HG02970 (cell line): ENCODE results near the gene ISM2.

Experiments
- ATAC-seq: cut with Tn5 transposase; IDR thresholded peaks from one replicate; pipeline ENCODE4 v1.9.1; 2021; ENCODE audit warnings: mild to moderate bottlenecking, moderate library complexity, moderate number of reproducible peaks; ENCODE audit not compliant: unreplicated experiment, low FRiP score

The ISM2 gene

GRCh38 chr14:77470224-77470870 is 28.3 kb downstream of the ISM2 start:
- no peak for ATAC-seq

GRCh38 chr14:77469539-77469938 is 29.1 kb downstream of the ISM2 start:
- ATAC-seq = no peak

DNA sequence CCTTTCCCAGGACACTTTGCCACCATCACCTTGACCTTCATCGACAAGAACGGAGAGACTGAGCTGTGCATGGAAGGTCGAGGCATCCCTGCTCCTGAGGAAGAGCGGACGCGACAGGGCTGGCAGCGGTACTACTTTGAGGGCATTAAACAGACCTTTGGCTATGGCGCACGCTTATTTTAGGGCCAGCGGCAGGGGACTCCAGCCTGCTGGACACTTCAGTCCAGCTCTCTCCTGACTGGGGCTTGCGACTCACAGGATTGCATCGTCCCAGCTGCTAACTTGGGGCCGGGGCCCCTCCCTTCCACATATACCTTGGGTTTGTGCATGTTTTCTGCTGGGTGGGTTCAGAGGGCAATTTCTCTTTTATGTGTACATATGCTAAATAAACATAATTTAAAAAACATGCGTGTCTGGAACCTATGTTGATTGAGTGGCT is 29.5 kb downstream of the ISM2 start:
- no peak for ATAC-seq

- ATAC-seq = no peak
These were observed 30.8 kb downstream of the ISM2 start for GRCh38 chr14:77467801-77468200.

DNA sequence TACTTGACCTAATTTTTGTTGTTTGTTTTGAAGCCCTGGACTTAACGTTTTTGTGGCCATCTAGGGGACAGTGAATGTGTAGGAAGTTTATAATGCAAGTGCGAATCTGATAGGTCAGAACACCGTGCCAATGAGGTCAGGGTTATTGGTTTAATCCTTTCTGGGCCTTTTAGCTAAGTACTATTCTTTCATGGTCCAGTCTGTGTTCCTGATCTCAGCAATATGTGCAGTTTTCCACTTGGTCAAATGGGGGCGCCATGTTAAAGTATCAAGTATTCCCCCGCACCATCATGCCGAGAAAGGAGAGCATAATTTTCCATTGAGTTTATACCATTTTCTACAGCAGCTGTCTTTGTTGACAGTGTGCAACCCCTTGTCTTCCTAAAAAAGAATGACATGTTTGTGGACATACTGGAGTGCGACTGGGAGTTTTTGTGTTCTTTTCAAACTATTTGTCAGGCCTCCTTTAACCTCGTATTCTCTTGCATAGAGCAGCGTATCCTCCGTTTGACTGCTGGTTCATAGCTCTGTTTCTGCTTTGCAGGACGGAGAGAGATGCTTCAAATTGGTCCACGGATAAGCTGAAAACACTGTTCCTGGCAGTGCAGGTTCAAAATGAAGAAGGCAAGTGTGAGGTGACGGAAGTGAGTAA is 39.4 kb downstream of the ISM2 start:
- no peak for ATAC-seq

DNA sequence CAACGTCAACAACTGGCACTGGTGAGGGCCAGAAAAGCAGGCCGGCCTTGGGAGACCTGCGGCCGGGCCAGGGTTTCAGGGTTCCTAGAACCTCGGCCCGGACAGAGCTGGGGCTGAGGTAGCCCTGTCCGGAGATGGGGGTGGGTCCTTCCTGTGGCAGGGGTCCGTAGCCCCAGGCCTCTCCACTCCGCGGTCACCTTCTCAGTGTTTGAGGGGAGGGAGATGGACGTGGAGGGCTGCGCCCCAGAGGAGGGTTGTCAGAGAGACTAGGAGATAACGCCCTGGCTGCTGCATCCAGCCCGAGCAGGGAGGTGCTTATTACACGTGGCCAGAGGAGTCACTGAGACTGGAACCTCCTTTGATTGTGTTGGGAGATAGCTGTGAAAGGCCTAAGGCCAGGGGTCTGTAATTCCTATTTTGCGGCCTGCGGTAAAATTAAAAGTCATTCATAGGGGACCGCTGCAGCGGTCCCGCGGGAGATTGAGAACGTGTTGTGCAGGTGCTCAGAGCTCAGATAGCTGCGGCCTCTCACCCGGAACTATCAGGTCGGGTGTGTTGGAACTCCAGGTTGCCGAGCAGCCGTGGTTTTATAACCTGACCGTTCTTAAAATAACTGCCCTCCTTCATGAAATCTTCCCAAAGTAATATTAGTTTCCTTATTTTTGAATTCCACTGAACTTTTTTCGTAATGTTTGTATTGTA is 40.2 kb downstream of the ISM2 start:
- peak; percentile 14 for ATAC-seq

DNA sequence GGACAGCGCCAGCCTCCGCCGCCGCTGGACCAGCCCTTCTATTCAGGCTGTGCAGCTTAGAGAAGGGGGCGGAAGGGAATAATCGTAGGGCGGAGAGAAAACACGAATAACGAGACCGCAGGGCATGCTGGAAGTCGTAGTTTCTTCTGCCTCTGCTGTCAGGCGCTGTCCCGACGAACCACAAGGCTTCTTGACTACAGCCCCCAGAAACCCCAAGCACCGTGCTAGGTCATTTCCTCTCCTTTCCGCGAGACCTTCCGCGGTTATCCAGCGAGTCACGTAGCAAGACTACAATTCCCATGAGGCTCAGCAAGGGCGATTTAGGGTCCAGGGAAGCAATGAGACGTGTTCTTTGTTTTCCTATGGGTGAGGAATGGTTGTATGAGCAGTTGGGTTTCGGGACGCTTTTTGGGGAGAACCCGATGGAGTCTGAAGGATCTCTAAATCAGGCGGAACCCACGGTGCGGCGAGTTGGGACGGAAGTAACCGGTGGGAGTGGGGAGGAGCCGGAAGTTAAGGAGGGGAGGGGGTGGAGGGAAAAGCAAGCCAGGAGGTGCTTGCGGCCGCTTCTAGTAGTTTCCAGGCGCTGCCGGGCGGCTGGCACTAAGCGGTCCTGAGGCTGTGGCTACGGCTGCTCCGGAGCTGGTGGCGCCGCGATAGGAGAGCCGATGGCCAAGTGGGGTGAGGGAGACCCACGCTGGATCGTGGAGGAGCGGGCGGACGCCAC is 40.9 kb downstream of the ISM2 start, which contains the start of the genes AHSA1 and VIPAS39:
TSS of gene AHSA1 (plus strand) at position 572 of the 727 bp plus-strand sequence. CDS start at position 669, 97 bp downstream.
TSS of gene VIPAS39 (minus strand) at position 80 of the 727 bp plus-strand sequence. CDS start 3,499 bp downstream, outside the sequence.
- ATAC-seq = peak; percentile 90

GRCh38 chr14:77457115-77457521 is 41.5 kb downstream of the ISM2 start:
- ATAC-seq = no peak

DNA sequence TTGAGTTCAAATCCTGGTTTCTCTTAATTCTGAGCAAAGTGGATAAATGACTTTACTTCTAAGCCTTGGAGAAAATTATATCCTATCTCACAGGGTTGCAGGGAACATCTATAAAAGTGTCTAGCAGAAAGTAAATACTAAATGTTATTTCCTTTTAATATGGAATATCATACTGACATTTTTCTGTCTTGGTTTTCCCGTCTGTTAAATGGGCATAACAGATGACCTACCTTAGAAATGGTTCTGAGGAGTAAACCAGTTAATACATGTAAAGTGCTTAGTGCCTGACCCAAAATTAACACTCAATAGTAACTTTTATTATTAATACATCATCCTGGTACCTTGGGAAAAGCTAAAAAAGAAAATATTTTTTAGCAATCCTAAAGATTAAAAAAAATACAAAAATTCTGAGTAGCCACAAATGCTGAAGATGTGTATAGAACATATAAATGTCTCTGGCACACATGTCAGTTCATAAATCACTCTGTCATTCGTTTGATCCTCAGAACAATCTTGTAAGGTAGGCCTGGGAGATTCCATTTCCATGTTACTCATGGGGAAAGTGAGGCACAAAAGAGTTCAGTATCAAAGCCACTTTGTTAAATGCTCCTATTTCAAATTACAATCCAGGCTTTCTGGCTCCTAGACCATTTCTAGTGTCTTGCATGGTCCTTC is 42.5 kb downstream of the ISM2 start:
- ATAC-seq = no peak

- no peak for ATAC-seq
These were observed 56.4 kb downstream of the ISM2 start for GRCh38 chr14:77442196-77442595.

DNA sequence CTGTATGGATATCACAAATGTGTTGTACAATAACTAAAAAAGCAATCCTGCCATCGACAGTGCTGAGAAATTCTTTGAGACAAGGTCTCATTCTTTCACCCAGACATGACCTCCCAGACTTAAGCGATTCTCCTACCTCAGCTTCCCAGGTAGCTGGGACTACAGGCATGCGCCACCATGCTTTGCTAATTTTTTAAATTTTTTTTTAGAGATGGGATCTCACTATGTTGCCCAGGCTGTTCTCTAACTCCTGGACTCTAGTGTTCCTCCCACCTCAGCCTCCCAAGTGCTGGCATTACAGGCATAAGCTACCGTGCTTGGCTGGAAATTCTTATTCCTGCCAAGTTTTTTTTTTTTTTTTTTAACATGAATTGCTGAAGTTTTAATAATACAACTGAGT is 58.8 kb downstream of the ISM2 start:
- no peak for ATAC-seq

DNA sequence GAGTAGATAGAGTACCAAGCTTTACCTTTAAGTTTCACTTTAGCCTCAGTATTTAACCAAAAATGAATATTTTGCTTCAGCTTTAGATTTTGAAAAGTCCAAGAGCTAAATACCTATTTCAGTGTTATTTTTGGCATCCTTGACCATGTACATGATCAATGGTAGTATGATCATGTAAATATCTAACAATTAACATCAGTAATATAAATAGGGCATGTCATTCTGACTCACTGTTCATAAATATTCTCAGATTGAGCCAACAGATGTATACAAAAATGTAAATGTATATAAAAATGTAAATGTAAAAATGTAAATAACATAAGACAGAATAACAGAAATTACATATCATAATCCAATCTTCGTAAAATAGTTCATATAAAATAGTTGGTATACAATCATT is 60.0 kb downstream of the ISM2 start:
- no peak for ATAC-seq

DNA sequence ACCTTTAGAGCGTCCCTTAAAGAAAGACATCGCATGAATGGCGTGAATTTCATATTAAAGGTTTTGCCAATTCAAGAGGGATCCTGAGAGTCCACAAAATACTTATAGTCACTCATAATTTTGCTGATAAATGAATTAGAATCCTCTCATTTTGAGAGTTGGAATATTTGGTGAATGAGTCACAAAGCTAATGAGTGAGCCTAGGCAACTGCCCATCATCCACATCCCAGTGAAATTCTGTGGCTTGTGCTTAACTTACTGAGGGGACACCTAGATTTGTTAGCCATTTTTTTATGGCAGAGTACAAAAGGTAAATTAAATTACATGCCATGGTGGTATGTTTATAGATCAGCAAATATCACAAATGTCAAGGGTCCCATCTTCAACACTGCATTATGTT is 62.6 kb downstream of the ISM2 start:
- no peak for ATAC-seq

DNA sequence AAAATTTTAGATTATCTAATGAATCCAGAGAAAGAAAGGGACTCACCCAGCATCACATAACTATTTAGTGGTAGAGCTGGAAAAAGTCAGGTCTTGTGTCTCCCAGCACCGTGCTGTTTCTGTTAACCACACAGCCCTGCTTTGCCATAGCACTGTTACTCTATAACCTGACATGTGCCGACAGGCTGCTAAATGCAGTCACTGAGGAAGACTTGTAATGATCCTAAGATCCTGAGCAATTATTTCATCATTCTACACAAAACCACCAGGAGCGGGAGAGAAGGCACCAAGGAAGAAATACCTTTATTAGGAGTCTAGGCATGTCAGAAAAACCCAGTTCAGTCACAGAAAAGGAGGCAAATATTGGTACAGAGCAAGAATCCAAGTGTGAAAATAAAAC is 72.2 kb downstream of the ISM2 start:
- ATAC-seq = no peak

- ATAC-seq = no peak
These were observed 73.8 kb downstream of the ISM2 start for GRCh38 chr14:77424862-77425261.
